Stimulated activated CD8-positive, alpha-beta memory T cell treated with anti-CD3 and anti-CD28 coated beads, Interleukin-4, amount 100 ng/mL, for 4 hours (primary cell): ENCODE results near the gene NSDHL.
"Not testable (repeated sequence)": the region's sequence is repeated elsewhere in the genome, so short reads cannot be mapped to it uniquely, and the experiment has no call there.

Experiments used
- DNase-seq, 2 donors: peaks; one replicate each; pipeline ENCODE4 v3.0.0-alpha.2; 2020; ENCODE audit warnings: low read depth in 2 of 2, low spot score in 1 of 2

NSDHL gene

GRCh38 chrX:152830312-152831305 lies at the start of gene NSDHL, which contains the start of gene CETN2:
TSS of gene NSDHL (plus strand) at chrX:152831063. CDS start at chrX:152846325, 15,262 bp downstream.
TSS of gene CETN2 (minus strand) at chrX:152830757. CDS start at chrX:152830710, 47 bp downstream.
- DNase-seq: peak; percentile 76 to 86

GRCh38 chrX:152787062-152787461 lies 43.8 kb upstream of the NSDHL start:
- DNase-seq: not testable (repeated sequence)

- no peak for DNase-seq
These were observed 31.9 kb upstream of the NSDHL start for GRCh38 chrX:152798945-152799344.

GRCh38 chrX:152806035-152806434 lies 24.8 kb upstream of the NSDHL start:
- DNase-seq: no peak

GRCh38 chrX:152810403-152810802 lies 20.5 kb upstream of the NSDHL start:
- no peak for DNase-seq

- no peak for DNase-seq
These were observed 17.7 kb upstream of the NSDHL start for GRCh38 chrX:152813206-152813605.

GRCh38 chrX:152814048-152814447 lies 16.8 kb upstream of the NSDHL start:
- no peak for DNase-seq

GRCh38 chrX:152817078-152817764 lies 13.6 kb upstream of the NSDHL start:
- DNase-seq: no peak

GRCh38 chrX:152818356-152818755 lies 12.5 kb upstream of the NSDHL start:
- DNase-seq: no peak

- DNase-seq: no peak
These were observed 11.6 kb upstream of the NSDHL start for GRCh38 chrX:152819266-152819665.

GRCh38 chrX:152819732-152820131 lies 11.1 kb upstream of the NSDHL start:
- DNase-seq: no peak

- no peak for DNase-seq
These were observed 9.6 kb upstream of the NSDHL start for GRCh38 chrX:152821145-152821765.

- DNase-seq: no peak
These were observed 8.3 kb upstream of the NSDHL start for GRCh38 chrX:152822383-152823086.

GRCh38 chrX:152823657-152824056 lies 7.2 kb upstream of the NSDHL start:
- DNase-seq: no peak

GRCh38 chrX:152824841-152825374 lies 6.0 kb upstream of the NSDHL start:
- no peak for DNase-seq

- no peak for DNase-seq
These were observed 528 bp downstream of the NSDHL start for GRCh38 chrX:152831391-152831790.

- DNase-seq: no peak
These were observed 1.7 kb downstream of the NSDHL start for GRCh38 chrX:152832520-152832919.

- DNase-seq: no peak
These were observed 2.5 kb downstream of the NSDHL start for GRCh38 chrX:152833378-152833777.

GRCh38 chrX:152835470-152835869 lies 4.6 kb downstream of the NSDHL start:
- not testable (repeated sequence) for DNase-seq

GRCh38 chrX:152842772-152843338 lies 12.0 kb downstream of the NSDHL start:
- no peak for DNase-seq
